Body of pancreas (tissue), 4 donors: ENCODE measurements around the gene RPTOR. TPM values are rescaled to one million over a fixed set of nuclear protein-coding genes. Genes with fewer than 3 reads are reported as not detected.

ENCODE experiments used
- ATAC-seq: fragments of 150-250 bp; one replicate; pipeline ENCODE4 v1.9.1; 2016
- DNase-seq, 4 donors: peaks; one replicate each; pipeline ENCODE4 v3.0.0-alpha.2; 2019
- H3K27ac ChIP-seq, 4 donors: fragments of 200-600 bp; sonication (generic); 1 replicate in 3 of 4; 2 replicates in 1 of 4; pipeline versions ENCODE4 v1.5.1 to v1.6.1; 2016 to 2019; ENCODE audit warnings: mild to moderate bottlenecking in 1 of 4, mixed read lengths in 1 of 4, moderate library complexity in 1 of 4
- H3K27me3 ChIP-seq, 2 donors: fragments of 200-600 bp; sonication (generic); one replicate each; pipeline ENCODE4 v1.6.0; 2016; ENCODE audit warnings: mild to moderate bottlenecking in 1 of 2
- H3K36me3 ChIP-seq, 2 donors: fragments of 200-600 bp; sonication (generic); replicated peaks in 1 of 2; 2 replicates each; pipeline ENCODE4 v1.5.1; 2016; ENCODE audit warnings: low read depth in 2 of 2; ENCODE audit not compliant: insufficient read depth in 1 of 2
- H3K4me1 ChIP-seq: fragments of 200-600 bp; sonication (generic); one replicate; pipeline ENCODE4 v1.6.0; 2016
- H3K4me3 ChIP-seq, 2 donors: fragments of 200-600 bp; sonication (generic); 1 replicate in 1 of 2; 2 replicates in 1 of 2; pipeline ENCODE4 v1.5.1; 2016 to 2019
- H3K9me3 ChIP-seq, 3 donors: fragments of 200-600 bp; sonication (generic); 1 replicate in 2 of 3; 2 replicates in 1 of 3; pipeline ENCODE4 v1.5.1; 2016
- CTCF ChIP-seq, 7 experiments: fragments of 450-650 bp in 4 of 7; fragments of 200-600 bp in 3 of 7; sonication (generic) in 3 of 7; IDR thresholded peaks; one replicate each; pipeline ENCODE4 v1.5.1; 2016 to 2019; ENCODE audit warnings: antibody characterized with exemption in 7 of 7
- POLR2A ChIP-seq, 3 donors: fragments of 450-650 bp; IDR thresholded peaks; one replicate each; pipeline ENCODE4 v1.6.1; 2016; ENCODE audit warnings: antibody characterized with exemption in 3 of 3, mild to moderate bottlenecking in 2 of 3
- WGBS, 2 donors: methylation state at CpG; one replicate each; pipeline ENCODE4 v1.1.5; 2017; 5-methylcytosine and 5-hydroxymethylcytosine counted together
- intact Hi-C: fragments of 100-400 bp; cut with DNase I; formaldehyde crosslinking; loops from one replicate; pipeline ENCODE4 v1.15.1; 2023
- total RNA-seq, 2 donors: library from RNA; depleted of rRNA; stranded (reverse); fragments of >200 nt; gene quantifications; one replicate each; pipeline ENCODE4 v1.1.0, GENCODE V29; 2016

The RPTOR gene
- total RNA-seq, 2 donors from 2014 or later: 22.3 to 34.3 TPM

- DNase-seq: no peak
- WGBS, 2 donors: 75 to 86% methylated on average over 14 of the region's 14 CpGs
- no peak for ATAC-seq
- intact Hi-C loops: no loop called here
- no peaks in the 10 kb centered on the region for H3K36me3 ChIP-seq
- H3K27me3 ChIP-seq: no peaks in the 10 kb centered on the region
- peaks cover 13% of the 10 kb centered on the region for H3K4me1 ChIP-seq
- H3K9me3 ChIP-seq: no peaks in the 10 kb centered on the region
- H3K4me3 ChIP-seq: no peak overlapping the region
- H3K27ac ChIP-seq: no peak overlapping the region
- TF ChIP-seq CTCF (IDR thresholded peaks at IDR 0.05) (no peak), POLR2A (IDR thresholded peaks at IDR 0.05) (no peak)
Measured at GRCh38 chr17:80673152-80673920, 128.7 kb downstream of the RPTOR start.

- intact Hi-C loops: no loop called here
- no peaks in the 10 kb centered on the region for H3K27me3 ChIP-seq
- H3K4me1 ChIP-seq: peaks cover 13% of the 10 kb centered on the region
- H3K4me3 ChIP-seq: no peak overlapping the region
- ATAC-seq: no peak
- DNase-seq: no peak
- WGBS, 2 donors: 94 to 97% methylated on average over 13 to 19 of the region's 19 CpGs
- H3K36me3 ChIP-seq: no peaks in the 10 kb centered on the region
- no peak overlapping the region for H3K27ac ChIP-seq
- TF ChIP-seq CTCF (IDR thresholded peaks at IDR 0.05) (no peak), POLR2A (IDR thresholded peaks at IDR 0.05) (no peak)
- no peaks in the 10 kb centered on the region for H3K9me3 ChIP-seq
Measured at GRCh38 chr17:80675438-80676095, 130.9 kb downstream of the RPTOR start.

GRCh38 chr17:80676096-80676466, 131.4 kb downstream of the RPTOR start:
- Histone ChIP-seq H3K36me3 (no peaks in the 10 kb centered on the region), H3K9me3 (no peaks in the 10 kb centered on the region), H3K4me3 (no peak overlapping the region), H3K27me3 (no peaks in the 10 kb centered on the region), H3K4me1 (peaks cover 8% of the 10 kb centered on the region), H3K27ac (no peak overlapping the region)
- intact Hi-C loops: no loop called here
- DNase-seq (no peak), ATAC-seq (no peak)
- TF ChIP-seq POLR2A (IDR thresholded peaks at IDR 0.05): no peak
- WGBS, 2 donors: 89 to 96% methylated on average over 7 of the region's 7 CpGs

- peaks cover 4% of the 10 kb centered on the region for H3K4me1 ChIP-seq
- ATAC-seq (no peak), DNase-seq (no peak)
- WGBS, 2 donors: 84 to 95% methylated on average over 8 to 9 of the region's 9 CpGs
- no peaks in the 10 kb centered on the region for H3K36me3 ChIP-seq
- H3K4me3 ChIP-seq: no peak overlapping the region
- intact Hi-C loops: no loop called here
- no peak overlapping the region for H3K27ac ChIP-seq
- H3K9me3 ChIP-seq: no peaks in the 10 kb centered on the region
- H3K27me3 ChIP-seq: no peaks in the 10 kb centered on the region
- no peak for TF ChIP-seq POLR2A (IDR thresholded peaks at IDR 0.05)
- TF ChIP-seq CTCF (IDR thresholded peaks at IDR 0.05): no peak
Measured at GRCh38 chr17:80676564-80676963, 131.9 kb downstream of the RPTOR start.

- no peaks in the 10 kb centered on the region for H3K4me1 ChIP-seq
- no peak for DNase-seq
- WGBS, 2 donors: 89% methylated on average over 3 of the region's 3 CpGs
- no peaks in the 10 kb centered on the region for H3K36me3 ChIP-seq
- no peak for TF ChIP-seq POLR2A (IDR thresholded peaks at IDR 0.05)
- TF ChIP-seq CTCF (IDR thresholded peaks at IDR 0.05): no peak
- ATAC-seq: no peak
- no peak overlapping the region for H3K4me3 ChIP-seq
- intact Hi-C loops: no loop called here
- H3K9me3 ChIP-seq: no peaks in the 10 kb centered on the region
- H3K27ac ChIP-seq: no peak overlapping the region
- H3K27me3 ChIP-seq: no peaks in the 10 kb centered on the region
Measured at GRCh38 chr17:80677214-80677756, 132.6 kb downstream of the RPTOR start.
